OCI-LY1 (cell line): ENCODE measurements around the gene INPP5A.

Source experiments
- EZH2 ChIP-seq: fragments of 200-600 bp; sonication (generic), shearing (Covaris generic); IDR thresholded peaks from 2 replicates; pipeline ENCODE4 v1.8.0; 2017; ENCODE audit warnings: borderline replicate concordance, mixed run types, mild to moderate bottlenecking, antibody characterized with exemption, low read length, moderate library complexity, mixed read lengths
- TF ChIP-seq, protein P1 (sequence below): fragments of 200-600 bp; sonication (generic), shearing (Covaris generic); IDR thresholded peaks from 2 replicates; pipeline ENCODE4 v1.5.1; 2017; ENCODE audit warnings: mild to moderate bottlenecking, antibody characterized with exemption, low read length, moderate library complexity, mixed read lengths

DNA sequence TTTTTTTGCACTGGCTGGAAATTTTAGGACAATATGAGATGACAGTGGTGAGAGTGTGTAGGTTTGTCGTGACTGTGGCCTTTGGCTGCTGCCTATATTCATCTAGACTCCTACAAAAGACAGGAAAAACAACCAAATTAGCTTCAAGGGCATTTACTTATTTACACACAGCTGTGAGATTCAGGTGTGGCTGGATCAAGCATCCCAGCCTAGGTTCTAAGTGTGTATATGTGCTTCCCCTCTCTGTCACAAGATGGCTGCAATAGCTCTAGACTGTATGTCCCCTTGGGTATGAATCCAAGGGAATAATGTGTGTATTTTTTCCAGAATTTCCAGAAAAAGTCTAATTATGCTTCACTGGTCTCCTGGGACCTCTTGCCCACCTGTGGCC lies 25.5 kb upstream of the INPP5A start:
- TF ChIP-seq, protein P1, sequence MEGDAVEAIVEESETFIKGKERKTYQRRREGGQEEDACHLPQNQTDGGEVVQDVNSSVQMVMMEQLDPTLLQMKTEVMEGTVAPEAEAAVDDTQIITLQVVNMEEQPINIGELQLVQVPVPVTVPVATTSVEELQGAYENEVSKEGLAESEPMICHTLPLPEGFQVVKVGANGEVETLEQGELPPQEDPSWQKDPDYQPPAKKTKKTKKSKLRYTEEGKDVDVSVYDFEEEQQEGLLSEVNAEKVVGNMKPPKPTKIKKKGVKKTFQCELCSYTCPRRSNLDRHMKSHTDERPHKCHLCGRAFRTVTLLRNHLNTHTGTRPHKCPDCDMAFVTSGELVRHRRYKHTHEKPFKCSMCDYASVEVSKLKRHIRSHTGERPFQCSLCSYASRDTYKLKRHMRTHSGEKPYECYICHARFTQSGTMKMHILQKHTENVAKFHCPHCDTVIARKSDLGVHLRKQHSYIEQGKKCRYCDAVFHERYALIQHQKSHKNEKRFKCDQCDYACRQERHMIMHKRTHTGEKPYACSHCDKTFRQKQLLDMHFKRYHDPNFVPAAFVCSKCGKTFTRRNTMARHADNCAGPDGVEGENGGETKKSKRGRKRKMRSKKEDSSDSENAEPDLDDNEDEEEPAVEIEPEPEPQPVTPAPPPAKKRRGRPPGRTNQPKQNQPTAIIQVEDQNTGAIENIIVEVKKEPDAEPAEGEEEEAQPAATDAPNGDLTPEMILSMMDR = no peak
- TF ChIP-seq EZH2 = no peak
